ENCODE data around the gene NARS2.
A peak's percentile ranks its signal among the peaks of the same experiment; 100 is the strongest.

The NARS2 gene

DNA sequence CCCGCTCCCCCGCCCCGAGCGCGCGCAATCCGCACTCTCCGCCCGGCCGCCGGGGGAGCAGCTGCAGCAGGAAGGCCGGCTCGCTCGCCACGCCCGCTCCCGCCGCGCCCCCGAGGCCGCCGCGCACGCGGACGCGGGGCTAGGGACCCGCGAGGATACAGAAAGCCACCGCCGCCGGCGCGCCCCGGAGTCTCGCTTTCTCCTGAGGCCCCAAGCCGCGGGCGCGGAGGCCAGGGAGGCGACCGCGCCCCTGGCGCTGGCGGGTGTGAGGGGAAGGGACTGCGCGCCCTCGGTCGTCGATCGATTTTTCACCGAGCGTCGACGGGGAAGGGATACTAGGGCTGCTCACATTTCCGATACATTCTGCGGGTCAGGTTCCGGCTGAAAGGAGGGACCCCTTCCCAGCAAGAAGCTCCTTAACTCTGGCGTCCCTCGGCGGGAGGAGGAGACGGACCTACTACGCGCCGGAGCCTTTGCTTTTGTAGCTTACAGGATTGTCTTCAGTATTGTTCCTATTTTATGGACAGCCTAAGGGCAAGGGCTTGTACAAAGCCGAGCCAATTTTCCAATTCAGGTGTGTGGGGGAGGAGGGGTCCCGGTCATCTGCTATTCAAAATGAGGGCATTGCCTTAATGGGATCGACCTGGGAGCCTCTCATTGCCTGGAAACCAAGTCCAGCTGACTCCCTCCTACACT, 156.6 kb downstream of the NARS2 start:
- peaks cover 15% of the 10 kb centered on the region for H3F3A ChIP-seq (ENCODE audit: control insufficient read depth, insufficient read depth)
- H3K4me3 ChIP-seq (ENCODE audit: low read length) = peak overlapping the region; percentile 80
- peaks cover 30% of the 10 kb centered on the region for H3K4me1 ChIP-seq (ENCODE audit: control insufficient read depth, low read length)
- TF ChIP-seq EZH2phosphoT487 (IDR thresholded peaks at IDR 0.05; ENCODE audit: borderline replicate concordance, low read length) = no peak
- TF ChIP-seq, protein P1, sequence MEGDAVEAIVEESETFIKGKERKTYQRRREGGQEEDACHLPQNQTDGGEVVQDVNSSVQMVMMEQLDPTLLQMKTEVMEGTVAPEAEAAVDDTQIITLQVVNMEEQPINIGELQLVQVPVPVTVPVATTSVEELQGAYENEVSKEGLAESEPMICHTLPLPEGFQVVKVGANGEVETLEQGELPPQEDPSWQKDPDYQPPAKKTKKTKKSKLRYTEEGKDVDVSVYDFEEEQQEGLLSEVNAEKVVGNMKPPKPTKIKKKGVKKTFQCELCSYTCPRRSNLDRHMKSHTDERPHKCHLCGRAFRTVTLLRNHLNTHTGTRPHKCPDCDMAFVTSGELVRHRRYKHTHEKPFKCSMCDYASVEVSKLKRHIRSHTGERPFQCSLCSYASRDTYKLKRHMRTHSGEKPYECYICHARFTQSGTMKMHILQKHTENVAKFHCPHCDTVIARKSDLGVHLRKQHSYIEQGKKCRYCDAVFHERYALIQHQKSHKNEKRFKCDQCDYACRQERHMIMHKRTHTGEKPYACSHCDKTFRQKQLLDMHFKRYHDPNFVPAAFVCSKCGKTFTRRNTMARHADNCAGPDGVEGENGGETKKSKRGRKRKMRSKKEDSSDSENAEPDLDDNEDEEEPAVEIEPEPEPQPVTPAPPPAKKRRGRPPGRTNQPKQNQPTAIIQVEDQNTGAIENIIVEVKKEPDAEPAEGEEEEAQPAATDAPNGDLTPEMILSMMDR (IDR thresholded peaks at IDR 0.05; ENCODE audit: low read depth, low read length, poor library complexity, severe bottlenecking) = no peak
- no peak overlapping the region for H3K27ac ChIP-seq (ENCODE audit: low read depth, low read length)
- no peaks in the 10 kb centered on the region for H3K9me3 ChIP-seq (ENCODE audit: control insufficient read depth, insufficient read depth, low read length)
- peak overlapping the region; percentile 68 for H3K4me2 ChIP-seq (ENCODE audit: low read length)
- no peaks in the 10 kb centered on the region for H3K36me3 ChIP-seq (ENCODE audit: control insufficient read depth, low read length)
- H3K79me2 ChIP-seq (ENCODE audit: control insufficient read depth, low read length) = no peaks in the 10 kb centered on the region
- peaks cover 28% of the 10 kb centered on the region for H3K27me3 ChIP-seq (ENCODE audit: control insufficient read depth, low read length)
- no peaks in the 10 kb centered on the region for H3K9me2 ChIP-seq (replicated peaks; ENCODE audit: control insufficient read depth, low read length)
- no peaks in the 10 kb centered on the region; the same call in 1 of the 2 replicates for H4K20me1 ChIP-seq (ENCODE audit: control insufficient read depth, insufficient read depth, low read depth, low read length)

DNA sequence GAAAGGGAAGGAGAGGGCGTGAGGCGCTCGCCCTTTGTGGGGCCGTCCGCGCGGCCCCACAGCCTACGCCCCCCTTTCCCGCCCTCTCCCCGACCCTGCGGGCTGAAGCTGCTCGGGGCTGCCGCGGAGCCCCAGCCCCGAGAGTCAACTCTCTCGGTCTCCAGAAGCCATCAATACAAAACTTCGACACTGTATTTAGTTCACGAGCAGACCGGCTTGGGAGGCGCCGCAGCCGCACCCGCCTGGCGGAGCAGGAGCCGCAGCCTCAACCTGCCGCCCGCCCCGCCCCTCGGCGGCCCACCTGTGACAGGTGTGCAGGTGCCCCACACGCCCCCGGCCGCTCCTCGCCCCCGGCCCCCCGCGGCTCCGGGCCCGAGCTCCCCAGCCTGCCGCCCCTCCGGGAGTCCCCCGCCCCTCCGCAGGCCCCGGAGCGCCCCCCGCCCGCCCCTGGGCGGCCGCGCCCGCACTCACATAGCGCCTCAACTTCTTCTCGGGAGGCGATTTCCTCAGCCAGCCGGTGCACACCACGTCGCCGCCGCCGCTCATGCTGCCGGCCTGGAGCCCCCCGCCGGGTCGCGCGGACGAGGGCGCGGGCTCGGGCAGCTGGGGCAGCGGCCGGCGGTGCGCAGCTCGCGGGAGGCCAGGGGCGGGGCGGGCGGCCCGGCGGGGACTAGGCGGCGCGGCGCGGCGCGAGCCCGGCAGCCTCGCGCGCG, 157.3 kb downstream of the NARS2 start, which contains the start of gene GAB2:
Gene GAB2 (minus strand): TSS at position 646 of the 713 bp plus-strand sequence. CDS start 100 bp downstream, at position 546.
- H3K9me2 ChIP-seq (replicated peaks; ENCODE audit: control insufficient read depth, low read length) = no peaks in the 10 kb centered on the region
- H3K9me3 ChIP-seq (ENCODE audit: control insufficient read depth, insufficient read depth, low read length) = no peaks in the 10 kb centered on the region
- H3K36me3 ChIP-seq (ENCODE audit: control insufficient read depth, low read length) = no peaks in the 10 kb centered on the region
- no peaks in the 10 kb centered on the region for H3K79me2 ChIP-seq (ENCODE audit: control insufficient read depth, low read length)
- TF ChIP-seq EZH2phosphoT487 (IDR thresholded peaks at IDR 0.05; ENCODE audit: borderline replicate concordance, low read length) = no peak
- TF ChIP-seq, protein P1 (IDR thresholded peaks at IDR 0.05; ENCODE audit: low read depth, low read length, poor library complexity, severe bottlenecking) = no peak
- H4K20me1 ChIP-seq (ENCODE audit: control insufficient read depth, insufficient read depth, low read depth, low read length) = no peaks in the 10 kb centered on the region; the same call in 1 of the 2 replicates
- H3K4me1 ChIP-seq (ENCODE audit: control insufficient read depth, low read length) = peaks cover 30% of the 10 kb centered on the region
- peaks cover 15% of the 10 kb centered on the region for H3F3A ChIP-seq (ENCODE audit: control insufficient read depth, insufficient read depth)
- H3K27ac ChIP-seq (ENCODE audit: low read depth, low read length) = no peak within 1 kb of the TSS
- H3K27me3 ChIP-seq (ENCODE audit: control insufficient read depth, low read length) = peaks cover 28% of the 10 kb centered on the region
- peak within 1 kb of the TSS; percentile 80 for H3K4me3 ChIP-seq (ENCODE audit: low read length)
- peak within 1 kb of the TSS; percentile 80 for H3K4me2 ChIP-seq (ENCODE audit: low read length)

DNA sequence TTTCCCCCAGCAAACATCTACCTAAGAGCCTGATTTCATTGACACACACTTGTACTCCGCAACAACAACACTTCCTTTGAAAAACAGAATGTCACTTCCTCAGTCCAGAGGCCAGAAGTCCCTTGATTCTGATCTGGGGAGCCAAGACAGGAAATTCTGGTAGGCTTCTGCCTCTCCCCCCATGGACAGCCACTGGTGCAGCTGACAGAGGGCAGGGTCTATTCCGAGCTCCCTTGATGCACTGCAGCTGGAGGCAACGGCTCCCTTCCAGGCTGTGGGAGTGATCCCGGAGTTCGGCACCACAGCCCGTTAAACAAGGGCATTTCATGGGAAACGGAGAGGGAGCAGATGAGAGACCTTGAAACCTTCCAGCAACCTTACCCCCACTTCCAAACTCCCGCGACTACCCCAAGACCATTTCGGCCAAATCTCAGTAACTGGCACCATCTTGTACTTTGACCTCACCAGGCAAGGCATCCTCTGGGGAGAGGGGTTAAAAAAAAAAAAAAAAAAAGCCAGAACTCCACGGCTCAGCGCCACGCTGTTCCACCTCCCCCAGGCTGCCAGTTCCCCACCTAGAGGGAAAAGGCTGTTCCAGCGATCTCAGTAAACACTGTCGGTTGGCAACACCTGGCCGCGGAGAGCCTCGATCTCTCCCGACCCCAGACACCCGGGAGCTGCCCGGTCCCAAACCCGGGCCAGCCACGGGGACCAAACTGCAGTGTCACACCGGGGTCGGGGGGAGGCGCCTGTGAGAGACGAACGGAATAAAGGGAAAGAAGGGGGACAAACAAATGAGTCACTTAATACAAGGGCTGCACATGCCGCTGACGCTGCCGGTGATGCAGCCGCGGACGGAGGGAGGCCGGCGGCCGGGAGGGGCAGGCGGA, 158.1 kb downstream of the NARS2 start:
- H3K27ac ChIP-seq (ENCODE audit: low read depth, low read length) = no peak overlapping the region
- no peaks in the 10 kb centered on the region for H3K9me2 ChIP-seq (replicated peaks; ENCODE audit: control insufficient read depth, low read length)
- peaks cover 15% of the 10 kb centered on the region for H3F3A ChIP-seq (ENCODE audit: control insufficient read depth, insufficient read depth)
- peak overlapping the region; percentile 79 for H3K4me3 ChIP-seq (ENCODE audit: low read length)
- no peaks in the 10 kb centered on the region for H3K79me2 ChIP-seq (ENCODE audit: control insufficient read depth, low read length)
- H4K20me1 ChIP-seq (ENCODE audit: control insufficient read depth, insufficient read depth, low read depth, low read length) = no peaks in the 10 kb centered on the region; the same call in 1 of the 2 replicates
- no peak for TF ChIP-seq EZH2phosphoT487 (IDR thresholded peaks at IDR 0.05; ENCODE audit: borderline replicate concordance, low read length)
- TF ChIP-seq, protein P1 (IDR thresholded peaks at IDR 0.05; ENCODE audit: low read depth, low read length, poor library complexity, severe bottlenecking) = peak; percentile 79
- H3K4me2 ChIP-seq (ENCODE audit: low read length) = peak overlapping the region; percentile 80
- H3K4me1 ChIP-seq (ENCODE audit: control insufficient read depth, low read length) = peaks cover 30% of the 10 kb centered on the region
- H3K9me3 ChIP-seq (ENCODE audit: control insufficient read depth, insufficient read depth, low read length) = no peaks in the 10 kb centered on the region
- H3K36me3 ChIP-seq (ENCODE audit: control insufficient read depth, low read length) = no peaks in the 10 kb centered on the region
- H3K27me3 ChIP-seq (ENCODE audit: control insufficient read depth, low read length) = peaks cover 28% of the 10 kb centered on the region
